Forelimb muscle (tissue), 1 donor: ENCODE results near the gene PKDCC. TPM values are rescaled to one million over a fixed set of nuclear protein-coding genes. Genes with fewer than 3 reads are reported as not detected.

ENCODE experiments used
- DNase-seq: peaks from one replicate; pipeline ENCODE4 v3.0.0-alpha.2; 2013; ENCODE audit warnings: low read depth
- polyA plus RNA-seq: library from polyadenylated mRNA; unstranded; fragments of 120-200 nt; gene quantifications from one replicate; pipeline ENCODE4 v1.2.1, GENCODE V29; 2013; ENCODE audit not compliant: insufficient read length

Gene PKDCC
- polyA plus RNA-seq, 1 donor = 117 TPM

- no peak for DNase-seq
Observed at GRCh38 chr2:42105330-42106256, 57.8 kb downstream of the PKDCC start.

GRCh38 chr2:42106257-42106816, 58.5 kb downstream of the PKDCC start:
- no peak for DNase-seq

DNA sequence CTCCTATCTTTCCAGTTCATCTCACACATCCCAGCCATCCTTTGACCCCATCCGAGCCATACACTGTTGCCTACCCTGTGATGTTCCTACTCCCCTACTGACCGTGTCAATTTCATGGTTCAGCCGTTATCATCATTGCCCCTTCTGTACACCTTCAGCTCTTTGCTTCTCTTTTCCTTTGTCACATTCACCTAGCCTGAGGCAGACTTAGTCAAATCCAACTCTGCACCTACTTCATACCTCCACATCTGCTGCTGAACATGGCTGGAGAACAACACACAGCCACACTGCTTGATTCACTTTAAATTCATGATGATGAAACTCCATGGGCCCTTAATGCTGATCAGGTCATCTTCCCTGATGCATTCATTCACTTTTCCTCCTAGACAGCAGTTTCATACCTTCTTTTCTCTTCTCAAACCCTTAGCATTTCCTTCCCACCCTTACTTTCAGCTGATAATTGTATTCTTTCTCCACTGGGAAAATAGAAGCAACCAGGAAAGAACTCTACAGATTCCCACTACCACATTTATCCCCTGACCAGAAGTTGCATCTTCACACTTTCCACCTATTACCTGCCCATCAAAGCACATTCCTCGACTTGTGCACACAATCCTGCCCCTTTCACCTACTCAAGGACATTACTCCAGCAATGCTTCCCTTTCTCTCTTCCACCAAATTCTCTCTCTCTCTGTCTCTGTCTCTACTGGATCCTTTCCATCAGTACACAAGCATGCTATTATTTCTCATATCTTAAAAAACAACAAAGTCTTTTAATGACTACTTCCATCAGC, 59.6 kb downstream of the PKDCC start:
- DNase-seq = no peak

Other genes starting within 250 kb of the PKDCC start
- 31.7 TPM for gene EML4, start 121.3 kb downstream of the PKDCC start, polyA plus RNA-seq